SU-DHL-6 (cell line): ENCODE measurements around the gene PRRX1.

Experiments
- H2AFZ ChIP-seq: fragments of 200-600 bp; sonication (generic); 2 replicates; pipeline ENCODE4 v1.6.1; 2014; ENCODE audit warnings: low read depth, mild to moderate bottlenecking, moderate library complexity, mixed read lengths, antibody characterized with exemption, low read length; ENCODE audit not compliant: severe bottlenecking
- H3F3A ChIP-seq: fragments of 200-600 bp; shearing (Covaris generic); 2 replicates; pipeline ENCODE4 v1.6.0; 2016; ENCODE audit warnings: antibody characterized with exemption, mild to moderate bottlenecking; ENCODE audit not compliant: insufficient read depth
- H3K27ac ChIP-seq: fragments of 200-600 bp; sonication (generic); 2 replicates; pipeline ENCODE4 v1.5.1; 2016; ENCODE audit warnings: low read depth, mild to moderate bottlenecking, low read length, moderate library complexity, mixed read lengths
- H3K27me3 ChIP-seq: fragments of 200-600 bp; sonication (generic), shearing (Covaris generic); 2 replicates; pipeline ENCODE4 v1.6.0; 2014; ENCODE audit warnings: mild to moderate bottlenecking, low read length
- H3K36me3 ChIP-seq: fragments of 200-600 bp; sonication (generic); 2 replicates; pipeline ENCODE4 v1.6.1; 2014; ENCODE audit warnings: mild to moderate bottlenecking, low read length, mixed read lengths
- H3K4me2 ChIP-seq: fragments of 300-600, 200-600 bp; shearing (Covaris generic), sonication (generic); 2 replicates; pipeline ENCODE4 v1.6.0; 2014; ENCODE audit warnings: low read length, low read depth, mild to moderate bottlenecking; ENCODE audit not compliant: poor library complexity, severe bottlenecking
- H3K4me3 ChIP-seq: fragments of 200-600 bp; sonication (generic); 2 replicates; pipeline ENCODE4 v1.5.1; 2014; ENCODE audit warnings: antibody characterized with exemption, low read length, mild to moderate bottlenecking, mixed read lengths; ENCODE audit not compliant: insufficient read depth, poor library complexity, severe bottlenecking
- H3K79me2 ChIP-seq: fragments of 200-600 bp; sonication (generic); 2 replicates; pipeline ENCODE4 v1.6.1; 2014; ENCODE audit warnings: mild to moderate bottlenecking, low read length, moderate library complexity; ENCODE audit not compliant: insufficient read depth
- H3K9ac ChIP-seq: fragments of 200-600 bp; sonication (generic); 2 replicates; pipeline ENCODE4 v1.7.0; 2014; ENCODE audit warnings: mild to moderate bottlenecking, low read length
- H3K9me2 ChIP-seq: fragments of 200-600 bp; sonication (generic); replicated peaks from 2 replicates; pipeline ENCODE4 v1.6.1; 2014; ENCODE audit warnings: low read length; ENCODE audit not compliant: insufficient read depth
- H3K9me3 ChIP-seq: fragments of 200-600 bp; sonication (generic); 2 replicates; pipeline ENCODE4 v1.6.1; 2014; ENCODE audit warnings: low read length, mixed read lengths; ENCODE audit not compliant: insufficient read depth
- H4K20me1 ChIP-seq: fragments of 200-600 bp; sonication (generic); 2 replicates; pipeline ENCODE4 v1.6.1; 2014; ENCODE audit warnings: low read depth, mild to moderate bottlenecking, antibody characterized with exemption, low read length, moderate library complexity, mixed read lengths
- EZH2phosphoT487 ChIP-seq: fragments of 200-600 bp; sonication (generic), shearing (Covaris generic); conservative IDR thresholded peaks from 2 replicates; pipeline ENCODE4 v1.6.1; 2018; ENCODE audit warnings: mild to moderate bottlenecking, antibody characterized with exemption, low read length, moderate library complexity, mixed read lengths
- TF ChIP-seq, protein P1 (sequence below): fragments of 200-600 bp; sonication (generic); IDR thresholded peaks from one replicate; pipeline ENCODE4 v1.5.1; 2017; ENCODE audit warnings: antibody characterized with exemption, mild to moderate bottlenecking, low read length, moderate library complexity; ENCODE audit not compliant: insufficient read depth, poor library complexity, severe bottlenecking

The PRRX1 gene

GRCh38 chr1:170624146-170624545, 39.8 kb upstream of the PRRX1 start:
- H4K20me1 ChIP-seq, result no peaks in the 10 kb centered on the region
- no peaks in the 10 kb centered on the region for H3K9me3 ChIP-seq
- no peak for TF ChIP-seq EZH2phosphoT487
- TF ChIP-seq, protein P1, sequence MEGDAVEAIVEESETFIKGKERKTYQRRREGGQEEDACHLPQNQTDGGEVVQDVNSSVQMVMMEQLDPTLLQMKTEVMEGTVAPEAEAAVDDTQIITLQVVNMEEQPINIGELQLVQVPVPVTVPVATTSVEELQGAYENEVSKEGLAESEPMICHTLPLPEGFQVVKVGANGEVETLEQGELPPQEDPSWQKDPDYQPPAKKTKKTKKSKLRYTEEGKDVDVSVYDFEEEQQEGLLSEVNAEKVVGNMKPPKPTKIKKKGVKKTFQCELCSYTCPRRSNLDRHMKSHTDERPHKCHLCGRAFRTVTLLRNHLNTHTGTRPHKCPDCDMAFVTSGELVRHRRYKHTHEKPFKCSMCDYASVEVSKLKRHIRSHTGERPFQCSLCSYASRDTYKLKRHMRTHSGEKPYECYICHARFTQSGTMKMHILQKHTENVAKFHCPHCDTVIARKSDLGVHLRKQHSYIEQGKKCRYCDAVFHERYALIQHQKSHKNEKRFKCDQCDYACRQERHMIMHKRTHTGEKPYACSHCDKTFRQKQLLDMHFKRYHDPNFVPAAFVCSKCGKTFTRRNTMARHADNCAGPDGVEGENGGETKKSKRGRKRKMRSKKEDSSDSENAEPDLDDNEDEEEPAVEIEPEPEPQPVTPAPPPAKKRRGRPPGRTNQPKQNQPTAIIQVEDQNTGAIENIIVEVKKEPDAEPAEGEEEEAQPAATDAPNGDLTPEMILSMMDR, result no peak

DNA sequence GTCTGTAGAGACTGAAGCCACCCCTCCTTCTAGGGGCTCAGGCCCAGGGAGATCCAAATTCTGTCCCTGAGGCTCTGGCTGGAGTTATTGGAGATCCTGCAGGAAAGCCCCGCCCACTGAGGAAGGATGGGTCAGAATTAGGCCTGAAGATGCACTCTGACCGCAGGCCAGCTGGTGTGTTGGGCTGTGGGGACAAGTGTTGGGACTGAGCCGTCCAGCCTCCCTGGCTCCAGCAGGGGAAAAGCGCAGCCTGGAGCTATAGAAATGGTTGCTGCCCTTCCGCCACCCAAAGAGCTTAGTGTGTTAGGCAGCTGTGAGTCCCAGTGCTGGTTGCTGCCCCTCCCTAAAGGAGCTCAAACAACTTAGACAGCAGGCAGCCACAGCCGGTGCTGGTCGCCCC, 33.0 kb upstream of the PRRX1 start:
- no peak overlapping the region for H3K4me3 ChIP-seq
- no peak overlapping the region for H3K4me2 ChIP-seq
- TF ChIP-seq, protein P1, result no peak
- TF ChIP-seq EZH2phosphoT487, result no peak
- no peak overlapping the region for H3K9ac ChIP-seq
- no peaks in the 10 kb centered on the region for H3K27me3 ChIP-seq
- H3K36me3 ChIP-seq, result no peaks in the 10 kb centered on the region
- H3K27ac ChIP-seq, result no peak overlapping the region
- no peaks in the 10 kb centered on the region for H3F3A ChIP-seq
- no peaks in the 10 kb centered on the region for H3K79me2 ChIP-seq
- H3K9me2 ChIP-seq, result no peaks in the 10 kb centered on the region
- H2AFZ ChIP-seq, result no peak overlapping the region
- H3K9me3 ChIP-seq, result no peaks in the 10 kb centered on the region
- H4K20me1 ChIP-seq, result no peaks in the 10 kb centered on the region

More at GRCh38 chr1:170624146-170624545, 39.8 kb upstream of the PRRX1 start:
- Histone ChIP-seq H3K9ac (no peak overlapping the region), H3K27me3 (no peaks in the 10 kb centered on the region), H3F3A (no peaks in the 10 kb centered on the region), H2AFZ (no peak overlapping the region), H3K4me3 (no peak overlapping the region), H3K79me2 (no peaks in the 10 kb centered on the region), H3K4me2 (no peak overlapping the region), H3K36me3 (no peaks in the 10 kb centered on the region), H3K9me2 (no peaks in the 10 kb centered on the region), H3K27ac (no peak overlapping the region)

DNA sequence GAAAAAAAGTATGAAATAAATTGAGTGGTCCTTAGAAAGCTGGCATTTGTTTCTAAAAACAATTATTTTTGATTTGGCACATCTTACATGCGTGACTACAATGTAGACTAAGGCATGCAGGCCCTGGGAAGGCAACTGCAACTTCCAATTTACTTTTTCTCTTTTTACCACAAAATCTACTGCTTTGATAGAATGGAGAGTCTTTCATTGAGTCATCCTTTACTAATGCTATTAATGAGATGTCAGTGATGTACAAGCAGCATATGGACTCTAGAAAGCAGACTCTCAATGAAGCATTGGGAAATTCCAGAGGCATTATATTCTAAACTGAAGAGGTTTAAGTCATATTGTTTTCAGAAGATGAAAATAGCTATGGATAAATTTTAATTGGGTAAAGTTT, 29.6 kb upstream of the PRRX1 start:
- Histone ChIP-seq H3K4me2 (no peak overlapping the region), H3K27me3 (no peaks in the 10 kb centered on the region), H3K27ac (no peak overlapping the region), H3K9me3 (no peaks in the 10 kb centered on the region), H3F3A (no peaks in the 10 kb centered on the region), H3K79me2 (no peaks in the 10 kb centered on the region), H2AFZ (no peak overlapping the region), H3K9me2 (no peaks in the 10 kb centered on the region), H3K9ac (no peak overlapping the region), H4K20me1 (no peaks in the 10 kb centered on the region), H3K36me3 (no peaks in the 10 kb centered on the region), H3K4me3 (no peak overlapping the region)
- TF ChIP-seq, protein P1, result no peak
- TF ChIP-seq EZH2phosphoT487, result no peak
